Tongue (tissue), 2 donors: ENCODE measurements around the gene NAGPA. TPM values are rescaled to one million over a fixed set of nuclear protein-coding genes. Genes with fewer than 3 reads are reported as not detected.

Experiments used
- DNase-seq: peaks from one replicate; pipeline ENCODE4 v3.0.0-alpha.2; 2015
- total RNA-seq: library from RNA; depleted of rRNA; stranded (reverse); fragments of >200 nt; gene quantifications from one replicate; pipeline ENCODE4 v1.2.3, GENCODE V29; 2014

NAGPA gene
- total RNA-seq, 1 donor from 2014 or later, result 4.4 TPM

DNA sequence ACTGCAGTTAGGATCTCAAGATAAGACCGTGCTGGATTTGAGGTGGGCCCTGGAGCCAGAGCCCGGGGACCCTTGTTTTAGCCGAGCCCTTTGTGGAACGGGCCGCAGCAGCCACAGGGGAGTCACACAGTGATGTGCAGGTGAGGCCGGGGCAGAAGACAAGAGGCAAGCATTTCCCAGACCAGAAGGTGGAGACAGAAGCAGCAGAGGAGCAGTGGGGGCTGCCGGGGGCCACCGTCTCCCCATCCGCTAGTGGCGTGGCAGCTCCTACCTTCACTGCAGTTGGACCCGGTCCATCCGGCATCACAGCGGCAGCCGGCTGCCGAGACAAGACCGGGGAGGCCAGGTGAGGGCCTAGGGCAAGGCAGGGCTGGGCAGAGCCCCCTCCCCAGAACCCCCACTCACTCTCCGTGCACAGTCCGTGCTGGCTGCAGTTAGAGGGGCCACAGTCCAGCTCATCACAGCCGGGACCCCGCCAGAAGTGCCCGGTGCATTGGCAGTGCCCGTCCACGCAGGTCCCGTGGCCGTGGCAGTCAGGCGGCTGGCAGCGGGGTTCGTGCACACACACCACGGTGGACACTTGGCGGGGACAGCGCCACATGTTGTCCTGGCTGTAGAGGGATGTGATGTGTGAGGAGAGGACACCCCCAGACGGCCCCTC is 6.0 kb downstream of the NAGPA start:
- no peak for DNase-seq

DNA sequence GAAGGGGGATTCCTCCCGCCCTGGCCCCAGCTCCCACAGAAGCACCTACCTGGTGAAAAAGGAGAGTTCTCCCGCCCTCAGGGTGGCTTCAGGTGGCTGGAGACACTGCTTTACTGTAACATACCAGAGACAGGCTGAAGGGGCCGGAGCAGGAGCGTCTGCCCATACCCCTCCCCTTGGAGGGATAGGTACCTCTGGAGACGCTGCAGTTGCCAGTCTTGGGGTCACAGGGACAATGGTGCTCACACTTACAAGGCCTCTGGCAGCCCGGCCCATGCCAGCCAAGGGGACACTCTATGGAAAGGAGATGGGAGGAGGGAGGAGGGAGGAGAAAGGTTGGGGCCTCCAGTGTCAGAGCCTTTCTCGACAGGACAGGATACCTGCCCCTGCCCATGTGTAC is 6.6 kb downstream of the NAGPA start:
- DNase-seq, result no peak

DNA sequence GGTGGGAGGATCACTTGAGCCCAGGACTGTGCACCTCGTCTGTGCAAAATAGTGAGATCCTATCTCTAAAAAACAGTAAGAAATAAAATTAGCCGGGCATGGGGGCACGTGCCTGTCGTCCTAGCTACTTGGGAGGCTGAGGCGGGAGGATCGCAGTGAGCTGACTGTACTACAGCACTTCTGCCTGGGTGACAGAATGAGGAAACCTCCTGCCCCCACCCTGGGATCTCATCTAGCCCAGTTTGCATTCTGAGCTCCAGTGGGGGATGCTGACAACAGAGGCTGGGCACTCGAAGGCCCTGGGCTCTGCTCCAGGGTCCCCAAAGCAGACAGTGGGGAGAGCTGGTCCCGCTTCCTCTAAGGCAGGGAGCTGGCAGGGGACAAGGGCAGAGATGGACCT is 7.1 kb downstream of the NAGPA start:
- no peak for DNase-seq

DNA sequence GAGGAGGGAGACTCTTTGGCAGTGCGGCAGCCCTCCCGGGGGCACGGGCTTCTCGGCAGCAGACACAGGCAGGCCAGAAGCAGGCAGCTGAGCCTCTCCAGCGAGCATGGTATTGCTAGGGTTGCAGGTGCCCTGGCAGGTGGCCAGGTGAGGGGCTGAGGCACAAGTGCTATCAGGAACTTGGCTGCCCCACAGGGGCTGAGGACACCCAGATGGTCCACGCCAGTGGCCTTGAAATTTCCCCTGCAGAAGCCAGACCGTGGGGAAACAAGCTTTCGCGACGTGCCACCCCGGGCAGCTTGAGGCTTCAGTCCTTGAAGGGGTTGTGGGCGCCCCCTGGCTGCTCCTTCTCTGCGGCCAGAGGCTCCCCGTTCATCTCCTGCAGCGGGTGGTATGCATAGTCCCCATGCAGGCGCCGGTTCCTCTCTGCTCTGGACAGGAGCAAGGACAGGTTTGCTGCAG is 8.5 kb downstream of the NAGPA start:
- peak; percentile 29 for DNase-seq

DNA sequence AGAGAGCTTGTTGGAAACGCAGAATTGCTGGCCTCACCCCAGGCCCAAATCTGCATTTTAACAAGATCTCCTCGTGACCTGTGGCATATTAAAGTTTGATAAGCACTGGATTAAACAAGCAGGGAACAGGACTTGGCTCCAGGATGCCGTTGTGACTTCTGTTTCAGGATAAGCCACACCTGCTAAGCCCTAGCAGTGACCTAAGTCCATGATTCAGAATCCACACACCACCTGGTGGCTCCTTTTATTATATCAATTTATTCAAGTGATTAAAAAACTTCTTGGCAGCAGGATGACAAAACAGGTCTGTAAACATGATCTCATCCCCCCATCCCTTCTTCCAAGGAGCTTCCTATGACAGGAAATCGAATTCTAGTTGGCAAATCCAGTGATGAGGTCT is 9.1 kb downstream of the NAGPA start:
- peak; percentile 12 for DNase-seq

DNA sequence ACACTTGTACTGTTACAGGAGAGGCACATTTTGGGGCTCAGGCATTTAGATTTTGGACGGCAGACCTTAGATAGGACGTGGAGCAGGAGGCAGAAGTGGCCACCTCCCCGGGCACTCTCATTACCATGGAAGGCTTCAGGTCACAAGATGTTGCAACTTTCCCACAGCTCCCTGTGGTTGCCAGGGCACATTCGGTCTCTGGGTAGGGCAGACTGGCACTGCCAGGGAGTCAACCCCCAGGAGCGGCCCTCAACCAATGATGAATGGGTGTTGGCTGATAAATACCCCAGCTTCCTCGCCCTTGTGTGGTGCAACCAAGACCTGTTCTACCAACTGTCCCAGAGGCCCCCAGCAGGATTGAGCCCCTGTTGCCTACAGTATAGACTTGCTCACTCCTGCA is 11.2 kb downstream of the NAGPA start:
- DNase-seq, result no peak

DNA sequence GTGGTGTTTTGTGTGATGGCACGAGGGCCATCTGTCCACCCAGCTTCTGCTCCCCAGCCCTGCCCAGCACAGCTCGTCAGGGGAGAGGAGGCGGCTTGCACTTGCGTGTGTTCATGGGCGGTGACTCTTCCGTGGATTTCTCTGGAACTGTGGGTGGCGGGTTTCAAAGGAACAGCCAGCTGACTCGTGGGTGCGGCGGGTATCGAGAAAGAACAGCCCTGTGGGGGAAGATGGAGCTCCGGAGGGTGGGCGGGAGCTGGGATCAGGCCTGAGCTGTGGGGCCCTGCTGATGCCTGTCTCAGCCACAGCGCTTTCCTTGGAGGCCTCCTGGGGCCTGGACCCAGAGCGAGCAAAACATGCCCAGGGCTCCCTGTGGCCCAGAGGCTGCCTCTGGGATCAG is 13.2 kb downstream of the NAGPA start:
- DNase-seq, result no peak

DNA sequence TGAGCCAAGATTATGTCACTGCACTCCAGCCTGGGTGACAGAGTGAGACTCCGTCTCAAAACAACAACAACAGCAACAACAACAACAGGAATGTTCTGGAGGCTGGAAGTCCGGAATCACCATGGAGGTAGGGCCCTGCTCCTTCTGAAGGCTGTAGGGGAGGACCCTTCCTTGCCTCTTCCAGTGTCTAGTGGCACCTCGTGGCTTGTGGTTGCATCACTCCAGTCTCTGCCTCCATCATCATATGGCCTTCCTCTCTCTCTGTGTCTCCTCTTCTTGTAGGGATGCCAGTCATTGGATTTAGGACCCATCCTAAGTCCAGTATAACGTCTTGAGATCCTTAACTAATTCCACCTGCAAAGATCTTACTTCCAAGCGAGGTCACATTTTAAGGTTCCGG is 14.0 kb downstream of the NAGPA start:
- DNase-seq, result no peak

DNA sequence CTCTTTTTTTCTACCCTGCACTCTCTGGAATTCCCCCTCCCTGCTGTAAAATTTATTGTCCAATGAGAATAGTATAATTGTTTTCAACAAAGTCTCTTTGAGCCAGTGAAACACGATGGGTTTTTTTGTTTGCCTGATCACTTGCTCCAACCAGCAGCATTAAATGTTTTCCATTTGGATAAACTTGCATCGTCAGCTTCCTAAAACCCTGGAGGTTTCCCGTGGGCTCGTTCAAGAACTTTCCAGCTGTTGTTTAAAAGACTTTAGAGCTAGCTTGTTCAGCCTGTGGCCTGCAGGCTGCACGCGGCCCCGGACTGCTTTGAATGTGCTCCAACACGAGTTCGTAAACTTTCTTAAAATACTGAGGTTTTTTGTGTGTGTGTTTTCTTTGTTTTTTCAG is 14.9 kb downstream of the NAGPA start:
- peak; percentile 68 for DNase-seq

DNA sequence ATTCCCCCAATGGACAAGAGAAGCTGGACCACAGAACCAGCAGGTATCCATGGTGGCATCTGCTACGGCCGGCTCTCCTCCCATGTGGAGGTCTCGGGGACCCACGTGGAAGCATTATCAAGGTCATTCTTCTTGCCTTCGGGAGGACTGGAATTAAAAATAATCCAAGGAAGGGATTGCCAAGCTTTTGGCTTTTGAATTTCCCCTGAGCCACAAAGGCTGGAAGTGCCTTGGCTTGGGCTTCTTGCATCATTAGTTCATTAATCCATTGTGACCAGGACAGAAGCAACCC is 16.1 kb downstream of the NAGPA start:
- no peak for DNase-seq

DNA sequence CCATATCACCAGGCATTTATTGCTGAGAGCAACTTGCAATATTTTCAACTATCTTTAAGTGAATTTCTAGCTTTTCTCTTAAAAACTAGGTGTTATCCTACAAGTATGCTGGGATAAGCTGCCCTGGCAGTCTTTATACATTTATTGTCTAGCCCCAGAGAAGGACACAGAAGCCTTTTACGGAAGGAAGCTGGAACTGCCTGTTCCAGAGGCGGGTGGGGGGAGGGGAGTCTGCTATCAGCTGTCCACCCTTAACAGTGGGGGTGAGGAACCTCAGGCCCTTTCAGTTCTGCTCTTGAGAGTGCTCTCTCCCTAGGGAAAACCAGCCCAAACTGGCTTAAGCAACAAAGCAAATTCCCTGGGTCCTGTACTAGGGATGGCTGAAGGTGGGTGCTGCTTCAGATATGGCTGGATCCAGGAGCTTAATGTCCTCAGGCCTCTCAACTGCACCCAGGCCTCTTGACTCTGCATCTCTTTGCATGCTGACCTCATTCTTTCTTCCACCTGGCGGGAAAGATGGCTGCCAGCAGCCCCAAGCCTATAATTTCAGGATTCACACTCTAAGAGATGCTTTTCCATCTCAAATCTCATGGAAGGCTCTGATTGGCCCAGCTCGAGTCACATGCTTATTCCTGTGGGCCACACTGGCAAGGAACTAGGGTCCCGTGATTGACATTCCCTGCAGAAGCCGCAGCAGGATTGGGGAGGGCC is 16.6 kb downstream of the NAGPA start:
- DNase-seq, result no peak

DNA sequence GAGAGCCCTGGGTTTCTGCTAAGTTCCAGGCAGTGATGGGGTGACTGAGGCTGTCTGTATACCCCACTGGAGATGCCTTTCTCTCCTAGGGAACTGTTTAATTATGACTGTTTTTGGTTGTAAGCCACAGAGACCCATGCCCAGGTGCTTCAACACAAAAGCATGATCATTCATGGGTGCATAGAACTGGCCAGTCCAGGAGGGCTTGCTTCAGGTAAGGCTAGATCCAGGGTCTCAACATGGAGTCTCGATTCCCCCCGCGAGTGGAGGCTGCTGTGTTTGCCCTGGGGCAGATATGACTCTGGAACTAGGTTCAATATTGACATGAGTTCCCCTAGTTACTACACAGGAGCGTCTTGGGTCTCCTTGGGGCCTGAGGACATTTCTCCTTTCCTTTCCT is 17.8 kb downstream of the NAGPA start:
- no peak for DNase-seq

DNA sequence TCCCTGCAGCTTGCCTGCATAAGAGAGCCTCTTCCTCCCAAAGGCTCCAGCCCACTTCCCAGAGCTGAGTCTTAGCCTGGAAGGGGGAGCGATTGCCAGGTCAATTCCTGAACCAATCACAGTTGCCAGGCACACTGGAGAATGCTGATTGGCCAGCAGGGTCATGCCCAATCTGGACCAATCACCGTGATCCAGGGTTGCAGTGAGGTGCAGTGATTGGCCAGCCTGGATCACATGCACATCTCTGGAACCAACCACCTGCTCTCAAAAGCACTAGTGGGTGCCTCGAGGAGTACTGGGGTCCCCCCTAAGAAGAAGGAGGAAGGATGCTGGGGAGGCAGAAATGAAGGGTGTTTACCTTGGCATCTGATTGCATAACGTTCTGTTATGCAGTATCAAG is 18.4 kb downstream of the NAGPA start:
- no peak for DNase-seq

DNA sequence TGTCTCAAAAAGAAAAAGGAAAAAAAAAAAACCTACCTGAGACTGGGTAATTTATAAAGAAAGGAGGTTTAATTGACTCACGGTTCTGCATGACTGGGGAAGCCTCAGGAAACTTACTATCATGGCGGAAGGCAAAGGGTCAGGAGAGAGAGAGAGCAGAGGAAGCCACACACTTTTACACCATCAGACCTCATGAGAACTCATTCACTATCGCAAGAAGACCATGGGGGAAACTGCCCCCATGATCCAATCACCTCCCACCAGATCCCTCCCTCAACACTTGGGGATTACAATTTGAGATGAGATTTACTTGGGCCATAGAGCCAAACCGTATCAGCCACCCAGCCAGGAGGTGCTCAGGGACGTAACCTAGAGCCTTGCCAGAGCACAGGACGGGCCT is 20.8 kb downstream of the NAGPA start:
- DNase-seq, result no peak

DNA sequence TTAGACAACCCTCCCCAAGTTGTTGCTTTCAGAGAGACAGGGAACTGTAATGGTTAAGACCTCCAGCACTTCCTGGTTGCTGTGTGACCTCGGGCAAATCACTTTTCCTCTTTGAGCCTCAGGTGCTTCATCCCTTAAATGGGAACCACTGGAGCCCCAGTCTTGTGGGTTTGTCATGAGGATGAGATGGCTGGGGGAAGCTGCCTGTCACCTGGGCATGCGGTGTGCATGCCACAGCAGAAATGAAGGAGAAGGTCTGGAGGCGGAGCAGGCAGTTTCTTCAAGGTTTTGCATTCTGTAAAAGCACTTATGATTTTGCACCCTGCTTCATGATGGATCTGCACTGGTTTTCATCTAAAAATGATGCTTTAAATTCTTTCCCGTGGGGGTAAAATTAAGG is 22.1 kb downstream of the NAGPA start:
- no peak for DNase-seq

DNA sequence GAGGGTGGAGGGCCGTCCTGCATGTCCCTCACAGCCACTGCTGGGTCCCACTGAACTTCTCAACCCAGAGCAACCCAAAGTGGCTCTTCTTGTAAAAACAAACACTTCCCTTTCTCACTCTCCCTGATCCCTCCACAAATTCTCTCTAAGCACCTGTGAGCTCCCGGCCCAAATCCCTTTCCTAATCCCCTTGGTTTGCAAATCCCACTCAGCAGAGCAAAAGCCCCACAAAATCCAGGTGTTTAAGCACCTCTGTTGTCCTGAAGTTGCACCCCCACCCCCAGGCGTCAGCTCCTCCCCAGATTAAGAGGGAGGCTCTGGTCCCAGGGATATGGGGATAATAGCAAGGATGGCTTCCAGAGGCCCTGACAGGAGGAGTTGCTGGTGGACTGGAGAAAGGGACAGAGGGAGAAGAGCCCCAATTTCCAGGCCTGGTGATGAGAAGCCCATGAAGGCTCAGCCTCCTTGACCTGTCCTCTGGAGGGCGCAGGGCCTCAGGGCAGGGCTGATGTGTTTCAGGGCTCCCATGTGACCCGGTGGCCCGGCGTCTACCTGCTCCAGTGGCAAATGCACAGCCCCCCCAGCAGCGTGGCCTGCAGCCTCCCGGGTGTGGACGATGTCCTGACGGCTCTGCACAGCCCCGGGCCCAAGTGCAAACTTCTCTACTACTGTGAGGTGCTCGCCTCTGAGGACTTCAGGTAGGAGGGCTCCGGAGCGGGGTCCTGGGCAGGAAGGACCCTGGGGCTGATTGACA is 23.0 kb downstream of the NAGPA start:
- DNase-seq, result no peak

DNA sequence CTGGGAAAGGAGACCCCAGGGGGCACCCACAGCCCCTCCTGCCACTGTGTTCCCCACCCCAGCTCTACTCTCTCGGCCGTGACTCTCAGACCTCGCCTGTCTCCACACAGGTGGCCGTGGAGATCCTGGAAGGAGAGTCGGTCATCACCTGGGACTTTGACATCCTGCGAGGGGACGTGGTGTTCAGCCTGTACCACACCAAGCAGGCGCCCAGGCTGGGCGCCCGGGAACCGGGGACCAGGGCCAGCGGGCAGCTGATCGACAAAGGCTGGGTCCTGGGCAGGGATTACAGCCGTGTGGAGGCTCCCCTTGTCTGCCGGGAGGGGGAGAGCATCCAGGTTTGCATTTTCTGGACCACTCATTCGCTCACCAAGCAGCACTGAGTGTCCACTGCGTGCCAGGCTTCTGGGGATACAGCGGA is 25.4 kb downstream of the NAGPA start:
- DNase-seq, result no peak

DNA sequence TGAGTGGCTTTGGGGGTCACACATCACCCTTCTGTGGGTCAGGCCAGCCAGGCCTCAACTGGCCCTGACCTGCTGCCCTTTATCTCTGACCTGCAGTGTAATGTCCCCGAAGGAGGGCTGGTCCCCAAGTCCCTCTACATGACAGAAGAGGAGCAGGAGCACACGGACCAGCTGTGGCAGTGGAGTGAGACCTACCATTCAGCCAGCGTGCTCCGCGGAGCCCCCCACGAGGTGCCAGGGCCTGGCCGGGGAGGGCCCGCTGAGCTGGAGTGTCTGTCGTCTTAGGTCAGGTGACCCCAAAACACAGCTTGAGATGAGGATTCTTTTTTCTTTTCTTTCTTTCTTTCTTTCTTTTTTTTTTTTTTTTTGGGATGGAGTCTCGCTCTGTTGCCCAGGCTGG is 26.5 kb downstream of the NAGPA start:
- DNase-seq, result no peak

DNA sequence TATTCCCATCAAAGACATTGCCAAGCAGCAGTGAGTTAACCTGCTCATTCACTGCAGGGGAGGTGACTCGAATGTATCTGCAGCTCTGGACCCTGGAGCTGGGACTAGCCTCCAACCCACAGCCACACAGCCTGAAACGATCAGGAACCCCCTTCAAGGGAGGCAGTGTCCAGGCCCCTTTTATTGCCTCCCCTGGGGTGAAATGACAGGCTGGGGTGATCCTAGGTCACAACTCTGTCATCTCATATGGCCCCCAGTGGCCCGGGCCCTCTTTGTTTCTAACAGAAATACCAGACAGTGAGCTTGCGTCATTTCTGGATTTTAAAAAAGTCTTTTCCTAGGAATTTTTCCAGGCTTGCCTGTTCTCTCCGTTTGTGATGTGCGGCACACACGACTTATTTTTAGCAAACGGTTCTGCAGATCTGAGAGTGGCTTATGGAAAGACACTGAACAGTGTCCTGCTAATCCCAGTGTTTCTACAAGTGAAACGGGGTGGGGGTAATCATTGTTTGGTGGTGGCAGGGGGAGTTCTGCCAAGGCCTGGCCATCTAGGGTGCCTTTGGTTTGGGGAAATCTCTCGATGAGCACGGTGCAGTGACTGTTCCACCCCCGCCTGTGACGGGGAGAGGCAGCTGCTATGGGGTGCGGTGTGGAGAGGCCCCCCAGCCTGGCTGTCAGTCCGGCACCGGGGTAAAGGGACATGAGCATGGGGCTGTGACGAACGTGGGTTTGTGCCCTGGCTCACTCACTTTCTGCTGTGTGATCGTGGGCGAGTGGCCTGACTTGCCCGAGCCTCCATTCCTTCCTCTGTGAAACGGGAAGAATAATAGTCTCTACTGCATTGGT is 27.2 kb downstream of the NAGPA start:
- peak; percentile 44 for DNase-seq

DNA sequence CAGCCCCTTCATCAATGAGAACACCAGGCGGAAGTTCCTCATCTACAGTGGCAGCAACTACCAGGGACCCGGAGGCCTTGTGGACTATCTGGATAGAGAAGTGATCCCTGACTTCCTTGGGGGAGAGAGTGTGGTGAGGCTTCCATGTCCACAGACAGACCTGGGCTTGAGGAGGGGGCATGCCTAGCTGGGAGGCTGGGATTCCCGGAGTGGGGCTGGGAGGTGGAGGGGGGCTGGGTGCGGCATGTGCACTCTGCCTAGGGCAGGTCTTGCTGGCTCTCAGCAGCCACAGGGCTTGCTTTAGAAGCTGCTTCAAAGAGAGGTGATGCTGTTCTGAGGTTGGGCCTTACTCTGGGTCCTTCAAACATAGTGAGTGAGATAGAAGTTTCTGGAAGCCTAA is 27.8 kb downstream of the NAGPA start:
- DNase-seq, result no peak

DNA sequence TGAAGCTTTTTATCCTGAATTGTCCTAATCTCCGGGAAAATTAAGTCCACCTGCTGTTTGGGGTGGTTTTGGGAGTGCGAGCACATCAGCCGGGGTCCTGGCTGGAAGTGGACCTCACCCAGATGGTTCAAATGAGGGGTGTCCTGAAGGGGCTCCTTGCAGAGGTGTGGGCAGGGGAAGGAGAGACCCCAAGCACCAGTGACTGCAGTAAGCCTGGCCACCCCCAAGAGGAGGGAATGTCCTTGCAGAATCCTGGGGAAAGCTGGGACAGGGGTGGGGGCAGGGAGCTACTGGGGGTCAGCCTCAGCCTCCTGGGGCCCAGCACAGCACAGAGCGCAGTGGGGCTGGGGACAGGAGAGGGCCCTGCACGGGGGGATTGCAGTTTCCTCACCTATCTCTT is 29.4 kb downstream of the NAGPA start:
- DNase-seq, result no peak

DNA sequence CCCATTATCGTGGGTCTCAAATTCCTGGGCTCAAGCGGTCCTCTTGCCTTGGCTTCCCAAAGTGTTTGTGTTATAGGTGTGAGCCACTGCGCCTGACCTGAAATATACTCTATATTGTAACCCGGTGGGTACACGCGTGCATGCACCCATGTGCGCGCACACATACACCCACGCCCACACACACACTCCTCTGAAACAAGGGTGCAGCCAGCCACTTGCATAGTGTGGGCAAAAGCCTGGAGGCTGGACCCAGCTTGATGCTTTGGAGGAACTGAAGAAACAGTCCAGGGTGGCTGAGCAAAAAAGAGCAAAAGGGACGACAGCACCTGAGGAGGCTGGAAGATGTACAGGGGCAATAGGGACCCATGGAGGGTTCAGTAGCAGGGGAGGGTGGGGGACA is 29.9 kb downstream of the NAGPA start:
- DNase-seq, result no peak

DNA sequence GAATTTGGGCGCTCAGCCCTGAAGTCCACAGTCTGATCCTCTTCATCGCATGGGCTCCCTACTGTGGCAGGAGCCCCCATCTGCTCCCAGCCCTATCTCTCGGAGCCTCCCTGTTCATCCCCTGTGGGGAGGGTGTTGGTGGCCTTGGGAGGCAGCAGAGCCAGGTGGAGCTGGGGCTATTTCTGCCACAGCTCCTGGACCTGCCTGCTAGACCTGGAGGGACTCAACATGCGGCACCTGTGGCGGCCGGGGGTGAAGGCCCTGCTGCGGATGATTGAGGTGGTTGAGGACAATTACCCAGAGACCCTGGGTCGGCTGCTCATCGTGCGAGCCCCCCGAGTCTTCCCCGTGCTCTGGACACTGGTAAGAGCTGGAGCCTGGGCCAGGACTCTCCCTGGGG is 30.5 kb downstream of the NAGPA start:
- no peak for DNase-seq
